Thyroid gland (tissue), 4 donors: ENCODE measurements around the gene PRKCZ.

Experiments used
- POLR2A ChIP-seq, 2 donors: fragments of 450-650 bp; IDR thresholded peaks; one replicate each; pipeline ENCODE4 v1.6.1; 2017; ENCODE audit warnings: antibody characterized with exemption in 2 of 2, mild to moderate bottlenecking in 2 of 2, moderate library complexity in 1 of 2
- TF ChIP-seq, protein P1 (sequence below), 6 experiments: fragments of 200-600 bp in 3 of 6; fragments of 450-650 bp in 3 of 6; sonication (generic) in 3 of 6; IDR thresholded peaks; one replicate each; pipeline ENCODE4 v1.5.1; 2016 to 2019; ENCODE audit warnings: antibody characterized with exemption in 6 of 6, mild to moderate bottlenecking in 2 of 6, inconsistent platforms in 1 of 6, moderate library complexity in 1 of 6

DNA sequence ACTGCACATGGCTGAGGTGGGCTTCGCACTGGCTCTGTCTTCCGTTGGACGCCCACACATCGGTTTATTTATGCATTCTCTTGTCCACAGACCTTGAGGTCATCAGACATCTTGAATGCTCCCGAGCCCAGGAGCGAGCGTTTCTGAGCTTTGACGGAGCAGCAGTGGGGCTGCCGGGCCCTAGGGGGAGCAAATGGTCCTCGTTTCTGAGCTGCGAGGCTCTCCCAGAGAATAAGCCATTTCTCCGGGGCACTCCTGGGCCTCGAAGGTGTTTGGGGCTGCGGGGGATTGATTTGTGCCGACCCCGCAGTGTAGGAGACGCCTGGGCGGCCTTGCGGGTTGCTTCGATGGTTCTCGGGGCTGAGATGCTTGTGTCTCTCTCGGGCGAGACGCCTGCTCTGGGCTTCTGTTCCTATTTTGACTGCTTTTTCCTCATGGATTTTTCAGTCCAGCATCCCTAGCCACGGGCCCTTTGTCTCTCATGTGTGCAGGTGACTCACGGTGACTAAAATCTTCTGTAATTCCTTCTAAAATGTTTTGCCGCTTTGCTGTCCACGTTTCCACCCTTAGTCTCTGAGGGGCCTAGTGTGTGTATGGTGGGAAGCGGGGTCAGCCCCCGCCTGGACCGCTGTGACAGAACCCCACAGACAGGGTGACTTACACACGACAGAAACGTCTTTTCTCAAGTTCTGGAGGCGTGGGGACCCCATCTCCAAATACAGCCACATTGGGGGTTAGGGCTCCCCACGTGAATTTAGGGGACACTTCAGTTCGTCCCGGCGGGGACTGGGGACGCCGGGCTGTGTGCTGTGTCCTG lies 82.2 kb downstream of the PRKCZ start:
- TF ChIP-seq, protein P1, sequence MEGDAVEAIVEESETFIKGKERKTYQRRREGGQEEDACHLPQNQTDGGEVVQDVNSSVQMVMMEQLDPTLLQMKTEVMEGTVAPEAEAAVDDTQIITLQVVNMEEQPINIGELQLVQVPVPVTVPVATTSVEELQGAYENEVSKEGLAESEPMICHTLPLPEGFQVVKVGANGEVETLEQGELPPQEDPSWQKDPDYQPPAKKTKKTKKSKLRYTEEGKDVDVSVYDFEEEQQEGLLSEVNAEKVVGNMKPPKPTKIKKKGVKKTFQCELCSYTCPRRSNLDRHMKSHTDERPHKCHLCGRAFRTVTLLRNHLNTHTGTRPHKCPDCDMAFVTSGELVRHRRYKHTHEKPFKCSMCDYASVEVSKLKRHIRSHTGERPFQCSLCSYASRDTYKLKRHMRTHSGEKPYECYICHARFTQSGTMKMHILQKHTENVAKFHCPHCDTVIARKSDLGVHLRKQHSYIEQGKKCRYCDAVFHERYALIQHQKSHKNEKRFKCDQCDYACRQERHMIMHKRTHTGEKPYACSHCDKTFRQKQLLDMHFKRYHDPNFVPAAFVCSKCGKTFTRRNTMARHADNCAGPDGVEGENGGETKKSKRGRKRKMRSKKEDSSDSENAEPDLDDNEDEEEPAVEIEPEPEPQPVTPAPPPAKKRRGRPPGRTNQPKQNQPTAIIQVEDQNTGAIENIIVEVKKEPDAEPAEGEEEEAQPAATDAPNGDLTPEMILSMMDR (IDR thresholded peaks at IDR 0.05): peak in 1 of 6 experiments; percentile 14
- TF ChIP-seq POLR2A (IDR thresholded peaks at IDR 0.05): no peak
